ENCODE measurements around the gene IGF1R. TPM values are rescaled to one million over a fixed set of nuclear protein-coding genes. Genes with fewer than 3 reads are reported as not detected.

Gene IGF1R
- total RNA-seq, 1 experiment from 2014 or later = 16.3 TPM

GRCh38 chr15:98943051-98943508, 294.7 kb downstream of the IGF1R start:
- BruUV-seq (replicated peaks) = no TSS peak
- ChIA-PET RAD21 (ENCODE audit: low non-redundant PET in 1 of 2, low total read pairs in 2 of 2, uncharacterized antibody in 2 of 2, unreplicated experiment in 2 of 2) (no interaction called here), POLR2A (no interaction called here), CTCF (no interaction called here)
- no peak overlapping the region for H3K4me3 ChIP-seq (replicated peaks in 1 of 2; ENCODE audit: low read depth in 1 of 2, low read length in 2 of 2)
- no peak overlapping the region for H3K27ac ChIP-seq (ENCODE audit: low read depth, low read length)
- ATAC-seq (no peak), DNase-seq (ENCODE audit: low read depth, low spot score) (no peak)
- no peaks in the 10 kb centered on the region for H3K27me3 ChIP-seq (ENCODE audit: insufficient read depth, low read length)
- H3K4me1 ChIP-seq (ENCODE audit: control insufficient read depth in 1 of 2, insufficient read depth in 2 of 2, low read length in 2 of 2) = no peaks in the 10 kb centered on the region
- intact Hi-C loops (cut with micrococcal nuclease) = no loop called here
- no peaks in the 10 kb centered on the region for H4K20me1 ChIP-seq (ENCODE audit: insufficient read depth)
- no peak overlapping the region for H2AFZ ChIP-seq (ENCODE audit: low read depth, low read length, poor library complexity, severe bottlenecking)
- no peaks in the 10 kb centered on the region for H3K9me3 ChIP-seq (ENCODE audit: control insufficient read depth in 1 of 2, insufficient read depth in 1 of 2, low read depth in 1 of 2, low read length in 2 of 2)
- H3K79me2 ChIP-seq (ENCODE audit: insufficient read depth, low read length) = no peaks in the 10 kb centered on the region
- no peak overlapping the region for H3K4me2 ChIP-seq (ENCODE audit: low read length)
- TF ChIP-seq EGR1 (IDR thresholded peaks at IDR 0.05; ENCODE audit: low read depth) (no peak), RAD21 (IDR thresholded peaks at IDR 0.05; ENCODE audit: low read depth) (no peak), JUND (IDR thresholded peaks at IDR 0.05) (no peak), EZH2 (IDR thresholded peaks at IDR 0.05) (no peak), YY1 (IDR thresholded peaks at IDR 0.05; ENCODE audit: extremely low read depth, insufficient replicate concordance, low read depth, low read length) (no peak), FOSL1 (IDR thresholded peaks at IDR 0.05; ENCODE audit: low read depth) (no peak), ZNF274 (IDR thresholded peaks at IDR 0.05; ENCODE audit: low read depth, low read length) (no peak), TCF7L2 (IDR thresholded peaks at IDR 0.05; ENCODE audit: borderline replicate concordance, extremely low read depth, insufficient read depth, insufficient read length) (no peak), SRF (IDR thresholded peaks at IDR 0.05; ENCODE audit: low read depth) (no peak), POLR2A (IDR thresholded peaks at IDR 0.05; ENCODE audit: borderline replicate concordance, extremely low read depth, insufficient read depth, insufficient read length) (no peak), SP1 (IDR thresholded peaks at IDR 0.05; ENCODE audit: low read depth) (no peak), ATF3 (IDR thresholded peaks at IDR 0.05) (no peak)
- TF ChIP-seq, protein P1, sequence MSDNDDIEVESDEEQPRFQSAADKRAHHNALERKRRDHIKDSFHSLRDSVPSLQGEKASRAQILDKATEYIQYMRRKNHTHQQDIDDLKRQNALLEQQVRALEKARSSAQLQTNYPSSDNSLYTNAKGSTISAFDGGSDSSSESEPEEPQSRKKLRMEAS (IDR thresholded peaks at IDR 0.05) = no peak
- no peaks in the 10 kb centered on the region for H3K36me3 ChIP-seq (ENCODE audit: control insufficient read depth in 1 of 2, insufficient read depth in 2 of 2, low read length in 2 of 2)
- no peaks in the 10 kb centered on the region for H3K9me2 ChIP-seq (ENCODE audit: insufficient read depth)
- H3K9ac ChIP-seq (ENCODE audit: low read length) = no peak overlapping the region
